NCI-H446 treated with DMSO at 0.1 percent for 48 hours (cell line): ENCODE results near the gene LPGAT1.
A peak's percentile ranks its signal among the peaks of the same experiment; 100 is the strongest.

Experiments used
- DNase-seq: peaks from one replicate; lab custom pipeline; 2025; lab: John Stamatoyannopoulos, UW

LPGAT1 gene

DNA sequence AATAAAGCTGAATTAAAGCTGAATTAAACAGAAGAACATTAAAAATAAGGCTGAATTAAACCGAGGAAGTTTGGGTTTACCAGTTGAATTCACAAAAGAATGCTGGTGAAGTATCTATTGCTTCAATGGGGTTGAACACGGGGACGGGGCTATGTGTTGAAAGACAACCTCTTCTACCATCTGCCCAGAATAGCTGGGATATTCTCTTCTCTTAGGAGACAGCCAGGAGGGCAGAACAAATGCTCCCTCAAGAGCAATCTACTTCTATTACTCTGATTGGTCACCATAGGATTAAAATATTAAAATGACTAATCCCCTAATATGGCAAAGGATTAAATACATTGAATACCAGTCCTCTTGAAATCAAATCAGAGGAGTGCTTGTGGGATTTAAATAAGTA lies 68.4 kb downstream of the LPGAT1 start:
- no peak for DNase-seq

GRCh38 chr1:211761400-211761799 lies 69.2 kb downstream of the LPGAT1 start:
- DNase-seq, result no peak

- no peak for DNase-seq
Observed at GRCh38 chr1:211756471-211757020, 74.0 kb downstream of the LPGAT1 start.

GRCh38 chr1:211753649-211754251 lies 76.8 kb downstream of the LPGAT1 start:
- DNase-seq, result no peak

- DNase-seq, result no peak
Observed at GRCh38 chr1:211752951-211753486, 77.5 kb downstream of the LPGAT1 start.

DNA sequence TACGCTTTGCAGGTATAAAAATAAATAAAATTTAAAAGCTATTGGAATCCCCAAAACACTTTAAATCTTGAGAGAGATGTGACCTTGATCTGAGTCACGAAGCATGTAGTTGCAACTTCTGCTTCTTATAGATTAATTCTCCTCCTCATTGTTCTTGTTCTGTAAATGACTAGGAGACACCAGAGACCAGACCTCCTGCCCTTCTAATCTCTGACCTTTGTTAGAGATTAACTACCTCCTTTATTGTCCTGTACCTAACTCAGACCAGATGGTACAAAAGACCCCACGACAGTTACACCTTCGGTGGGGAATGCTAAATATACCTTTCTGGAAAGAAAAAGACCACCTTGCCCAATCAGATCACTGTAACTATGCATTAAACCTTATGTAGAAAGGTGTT lies 78.2 kb downstream of the LPGAT1 start:
- no peak for DNase-seq

DNA sequence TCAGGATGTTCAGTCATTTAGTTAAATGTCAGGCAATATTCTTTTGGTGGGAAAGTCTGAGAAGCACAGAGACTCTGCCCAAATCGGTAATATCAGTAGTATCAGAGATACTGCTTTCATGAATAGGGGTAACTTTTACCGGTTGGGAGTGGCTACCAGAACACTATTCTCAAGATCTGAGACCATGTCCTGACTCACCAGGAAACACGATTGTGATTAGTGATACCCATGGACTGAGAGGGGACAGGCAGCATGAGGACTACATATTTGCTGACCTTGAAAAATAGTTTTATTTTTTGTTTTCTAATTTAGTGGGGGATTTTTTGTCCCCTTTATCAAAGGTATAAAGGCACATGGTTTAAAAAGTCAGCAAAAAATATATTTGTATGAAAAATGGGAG lies 79.1 kb downstream of the LPGAT1 start:
- DNase-seq, result no peak

DNA sequence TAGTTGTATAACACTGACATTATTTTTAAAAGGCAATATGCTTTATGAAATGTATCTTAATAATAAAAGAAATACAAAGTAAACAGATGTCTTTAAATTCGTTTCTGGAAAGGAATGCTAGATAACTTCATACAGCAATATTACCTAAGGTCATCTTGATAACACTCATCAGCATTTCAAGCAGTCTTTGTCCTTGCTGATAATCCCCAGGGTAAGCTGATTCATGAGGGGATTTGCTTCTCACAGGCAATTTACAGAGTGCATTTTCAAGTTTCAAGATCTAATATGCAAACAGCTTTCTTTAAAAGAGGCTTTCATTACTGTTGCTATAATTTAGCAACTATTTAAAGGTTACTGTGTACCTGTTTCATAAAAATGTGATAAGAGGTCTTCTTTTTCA lies 80.0 kb downstream of the LPGAT1 start:
- DNase-seq, result no peak

GRCh38 chr1:211749251-211749650 lies 81.3 kb downstream of the LPGAT1 start:
- no peak for DNase-seq

DNA sequence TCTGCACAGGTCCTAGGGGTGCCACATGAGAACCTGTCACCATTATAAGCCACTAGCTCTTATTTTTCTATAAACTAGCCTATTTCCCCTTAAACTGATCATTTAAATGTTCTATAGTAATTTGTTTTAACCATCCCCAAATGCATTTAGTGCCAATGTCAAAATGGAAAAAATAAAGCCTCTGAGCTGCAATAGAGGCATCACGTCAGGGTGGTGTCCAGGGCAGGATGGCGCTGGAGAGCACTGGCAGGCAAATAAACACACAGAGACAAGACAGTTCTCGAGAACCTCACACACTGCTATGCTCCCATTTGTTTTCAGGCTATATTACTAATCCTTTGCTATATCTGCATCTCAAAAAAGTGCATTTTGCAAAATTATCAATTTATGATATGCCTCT lies 81.8 kb downstream of the LPGAT1 start:
- no peak for DNase-seq

GRCh38 chr1:211742889-211743529 lies 87.6 kb downstream of the LPGAT1 start:
- no peak for DNase-seq

GRCh38 chr1:211742272-211742671 lies 88.3 kb downstream of the LPGAT1 start:
- DNase-seq, result no peak

- DNase-seq, result no peak
Observed at GRCh38 chr1:211741788-211742187, 88.8 kb downstream of the LPGAT1 start.

GRCh38 chr1:211741116-211741515 lies 89.4 kb downstream of the LPGAT1 start:
- no peak for DNase-seq

- DNase-seq, result no peak
Observed at GRCh38 chr1:211739671-211740411, 90.7 kb downstream of the LPGAT1 start.

- DNase-seq, result no peak
Observed at GRCh38 chr1:211738691-211739301, 91.8 kb downstream of the LPGAT1 start.

DNA sequence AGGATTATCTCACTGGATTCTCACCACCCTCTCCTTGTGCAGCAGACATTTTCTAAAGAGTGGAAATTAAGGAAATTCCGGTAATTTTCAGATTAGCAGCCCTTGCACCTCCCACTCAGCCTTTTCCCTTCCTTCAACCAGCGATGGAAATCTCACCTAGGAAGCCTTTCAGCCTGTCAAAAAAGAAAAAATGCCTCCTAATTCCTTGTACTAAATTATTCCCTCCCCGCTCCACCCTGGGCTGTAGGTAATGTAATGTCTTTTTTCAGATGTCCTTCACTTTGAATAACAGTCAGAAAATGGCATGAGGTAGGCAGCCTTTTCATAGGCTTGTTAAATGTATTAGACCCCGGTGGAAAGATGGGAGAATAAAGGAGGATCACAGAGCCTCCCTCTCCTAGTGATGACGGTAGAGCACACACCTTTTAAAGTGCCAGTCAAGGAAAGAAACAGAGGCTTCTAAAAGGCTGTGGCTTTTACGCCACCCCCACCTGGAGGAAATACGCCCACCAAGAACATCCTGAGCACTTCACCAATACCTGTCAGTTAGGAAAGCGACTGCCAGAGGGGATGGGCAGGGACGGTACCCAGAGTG lies 92.4 kb downstream of the LPGAT1 start:
- DNase-seq, result no peak

DNA sequence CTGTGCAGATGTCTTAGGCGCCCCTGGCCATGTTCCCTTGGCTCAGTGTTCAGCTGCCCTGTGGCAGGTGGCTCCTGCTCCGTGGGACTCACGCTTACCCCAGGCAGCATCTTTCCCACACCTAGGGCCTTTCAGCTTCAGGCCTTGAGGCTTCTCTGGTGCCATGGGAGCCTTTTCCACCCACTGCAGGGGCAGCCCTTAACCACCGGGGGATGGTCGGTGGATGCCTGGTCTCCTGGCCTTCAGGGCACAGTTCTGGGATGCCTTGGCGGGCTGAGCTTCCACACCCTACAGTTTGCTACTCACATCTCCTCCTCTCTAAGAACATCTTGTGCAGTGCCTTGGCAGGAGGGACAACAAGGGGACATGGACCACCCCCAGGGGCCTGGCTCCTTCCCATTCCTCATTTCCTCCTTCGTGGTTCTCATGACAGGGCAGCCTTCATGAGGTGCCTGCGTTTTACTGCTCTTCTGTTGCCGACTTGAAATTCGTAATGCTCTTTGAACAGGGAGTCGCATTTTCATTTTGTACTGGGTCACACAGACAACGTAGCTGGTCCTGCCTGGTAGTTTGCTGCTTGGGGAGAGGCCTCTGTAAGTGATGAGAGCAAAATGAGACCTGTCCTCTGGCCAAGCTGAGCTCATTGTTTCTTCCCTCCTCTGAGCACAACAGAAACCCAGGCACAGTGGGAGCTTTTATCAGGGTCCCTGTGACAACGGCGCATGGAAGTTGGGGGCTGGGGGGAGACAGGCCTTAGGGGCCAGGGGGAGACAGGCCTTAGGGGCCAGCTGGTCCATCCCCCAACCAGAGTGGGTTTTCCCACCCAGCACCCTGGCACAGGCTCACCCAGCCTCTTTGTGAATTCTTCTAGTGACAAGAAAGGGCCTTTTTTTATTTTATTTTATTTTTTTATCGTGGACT lies 93.2 kb downstream of the LPGAT1 start:
- no peak for DNase-seq

DNA sequence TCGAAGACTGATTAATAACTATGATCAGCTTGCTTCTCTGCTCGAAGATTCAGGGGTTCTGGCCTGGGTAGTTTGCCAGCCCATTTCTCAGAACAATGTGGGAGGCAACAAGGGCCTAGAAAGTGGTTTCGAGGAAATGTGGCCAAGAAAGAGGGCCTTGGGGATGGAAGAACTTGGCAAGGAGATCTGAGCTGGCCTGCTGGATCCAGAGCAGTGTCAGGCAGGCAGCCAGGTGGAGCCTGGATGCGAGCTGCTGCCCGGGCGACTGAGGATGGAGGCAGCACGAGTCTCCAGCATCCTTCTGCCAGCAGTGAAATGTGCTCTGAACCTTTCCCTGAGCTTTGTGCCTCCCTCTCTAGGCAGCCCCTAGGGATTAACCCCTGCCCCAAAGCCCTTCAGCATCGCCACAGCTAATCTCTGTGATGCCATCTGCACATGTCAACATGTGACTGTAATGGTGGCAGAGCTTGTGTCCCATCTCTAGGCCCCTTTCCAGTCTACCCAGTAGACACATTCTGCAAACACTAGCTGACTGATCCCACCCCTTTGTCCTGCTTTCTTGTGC lies 94.1 kb downstream of the LPGAT1 start:
- peak; percentile 85 for DNase-seq
